HCT116 (cell line): ENCODE data around the gene KCNRG. TPM values are rescaled to one million over a fixed set of nuclear protein-coding genes. Genes with fewer than 3 reads are reported as not detected.

Experiments
- microRNA counts: library from miRNA; unstranded; fragments of <30 nt; microRNA quantifications from one replicate; lab custom pipeline; 2015
- microRNA-seq: library from miRNA; unstranded; fragments of <30 nt; microRNA quantifications from one replicate; pipeline ENCODE4, GENCODE V29; 2016; ENCODE audit warnings: borderline number of aligned reads
- total RNA-seq: library from RNA; stranded (reverse); gene quantifications from one replicate; pipeline ENCODE4 v1.2.1, GENCODE V29; 2021; ENCODE audit not compliant: unreplicated experiment

The KCNRG gene
- total RNA-seq, 1 experiment from 2014 or later, result 2.5 TPM

MicroRNAs within 50 kb of the gene (microRNA counts, 767-probe panel; counts per million panel counts)
- microRNA hsa-miR-15a-5p (lab: Ali Mortazavi, UCI) (18,155 counts per million, percentile 31 among the panel's probes with 10 or more counts), microRNA hsa-miR-16-5p (lab: Ali Mortazavi, UCI) (21,828 counts per million, percentile 48 among the panel's probes with 10 or more counts)

Small RNA genes lying within 50 kb of the gene (microRNA-seq; reads per million reads assigned to microRNA genes)
- gene MIR15A (2,523 reads per million, percentile 88 among the genes with 10 or more reads in this experiment), gene MIR16-1 (1,396 reads per million, percentile 82 among the genes with 10 or more reads in this experiment), gene MIR3613 (68.1 reads per million, percentile 58 among the genes with 10 or more reads in this experiment)

Other genes starting within 250 kb of the KCNRG start
- 45.0 TPM for gene KPNA3, start 222.8 kb upstream of the KCNRG start, total RNA-seq
- 11.3 TPM for gene SPRYD7, start 79.1 kb upstream of the KCNRG start, total RNA-seq
- 24.6 TPM for gene TRIM13, start 18.4 kb upstream of the KCNRG start, total RNA-seq